Osteocyte (in vitro differentiated cells): Measurements from ENCODE around the gene IPO13. TPM values are rescaled to one million over a fixed set of nuclear protein-coding genes. Genes with fewer than 3 reads are reported as not detected.
A peak's percentile ranks its signal among the peaks of the same experiment; 100 is the strongest.

Experiments
- DNase-seq: peaks from one replicate; pipeline ENCODE4 v3.0.0; 2021; ENCODE audit warnings: mixed read lengths; ENCODE audit not compliant: unreplicated experiment; ENCODE audit errors: extremely low spot score
- H3K27ac Mint-ChIP-seq: one replicate; pipeline ENCODE4 v1.8.0; 2021; ENCODE audit warnings: mild to moderate bottlenecking, mixed read lengths; ENCODE audit not compliant: unreplicated experiment
- H3K27me3 Mint-ChIP-seq: one replicate; pipeline ENCODE4 v1.8.0; 2021; ENCODE audit warnings: mixed read lengths; ENCODE audit not compliant: unreplicated experiment
- H3K36me3 Mint-ChIP-seq: one replicate; pipeline ENCODE4 v1.8.0; 2021; ENCODE audit warnings: mixed read lengths; ENCODE audit not compliant: unreplicated experiment
- H3K4me1 Mint-ChIP-seq: one replicate; pipeline ENCODE4 v1.8.0; 2021; ENCODE audit warnings: mixed read lengths; ENCODE audit not compliant: unreplicated experiment
- H3K4me3 Mint-ChIP-seq: one replicate; pipeline ENCODE4 v1.8.0; 2021; ENCODE audit warnings: mild to moderate bottlenecking, moderate library complexity, mixed read lengths; ENCODE audit not compliant: unreplicated experiment
- H3K9me3 Mint-ChIP-seq: one replicate; pipeline ENCODE4 v1.8.0; 2021; ENCODE audit warnings: mixed read lengths; ENCODE audit not compliant: unreplicated experiment
- total RNA-seq: library from RNA; stranded (reverse); gene quantifications from 2 replicates; pipeline ENCODE4 v1.2.1, GENCODE V29; 2021
- TF ChIP-seq, protein P1 (sequence below): fragments of 200-600 bp; sonication (generic); IDR thresholded peaks from 2 replicates; pipeline ENCODE4 v1.5.0; 2021; ENCODE audit warnings: antibody characterized with exemption, mild to moderate bottlenecking, moderate library complexity

The IPO13 gene
- total RNA-seq, 1 donor from 2014 or later = 40.8 TPM

DNA sequence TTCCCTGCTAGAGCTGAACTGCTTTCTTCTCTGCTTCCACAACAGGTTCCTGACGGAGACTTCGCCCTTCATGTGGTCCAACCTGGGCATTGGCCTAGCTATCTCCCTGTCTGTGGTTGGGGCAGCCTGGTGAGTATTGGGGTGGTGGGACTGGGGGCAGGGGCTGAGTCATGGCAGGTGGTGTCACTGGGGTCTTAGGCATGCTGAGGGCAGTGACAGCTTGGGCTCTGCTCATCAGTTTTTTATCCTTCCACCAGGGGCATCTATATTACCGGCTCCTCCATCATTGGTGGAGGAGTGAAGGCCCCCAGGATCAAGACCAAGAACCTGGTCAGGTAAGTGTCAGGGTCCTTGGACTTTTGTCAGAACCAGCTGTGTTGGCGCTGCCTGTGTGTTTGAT is 29.3 kb downstream of the IPO13 start:
- peak overlapping the region; percentile 77 for H3K27ac Mint-ChIP-seq
- DNase-seq = no peak
- no peaks in the 10 kb centered on the region for H3K27me3 Mint-ChIP-seq
- TF ChIP-seq, protein P1, sequence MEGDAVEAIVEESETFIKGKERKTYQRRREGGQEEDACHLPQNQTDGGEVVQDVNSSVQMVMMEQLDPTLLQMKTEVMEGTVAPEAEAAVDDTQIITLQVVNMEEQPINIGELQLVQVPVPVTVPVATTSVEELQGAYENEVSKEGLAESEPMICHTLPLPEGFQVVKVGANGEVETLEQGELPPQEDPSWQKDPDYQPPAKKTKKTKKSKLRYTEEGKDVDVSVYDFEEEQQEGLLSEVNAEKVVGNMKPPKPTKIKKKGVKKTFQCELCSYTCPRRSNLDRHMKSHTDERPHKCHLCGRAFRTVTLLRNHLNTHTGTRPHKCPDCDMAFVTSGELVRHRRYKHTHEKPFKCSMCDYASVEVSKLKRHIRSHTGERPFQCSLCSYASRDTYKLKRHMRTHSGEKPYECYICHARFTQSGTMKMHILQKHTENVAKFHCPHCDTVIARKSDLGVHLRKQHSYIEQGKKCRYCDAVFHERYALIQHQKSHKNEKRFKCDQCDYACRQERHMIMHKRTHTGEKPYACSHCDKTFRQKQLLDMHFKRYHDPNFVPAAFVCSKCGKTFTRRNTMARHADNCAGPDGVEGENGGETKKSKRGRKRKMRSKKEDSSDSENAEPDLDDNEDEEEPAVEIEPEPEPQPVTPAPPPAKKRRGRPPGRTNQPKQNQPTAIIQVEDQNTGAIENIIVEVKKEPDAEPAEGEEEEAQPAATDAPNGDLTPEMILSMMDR = no peak
- peak overlapping the region; percentile 91 for H3K4me3 Mint-ChIP-seq
- no peaks in the 10 kb centered on the region for H3K9me3 Mint-ChIP-seq
- H3K4me1 Mint-ChIP-seq = peaks cover 52% of the 10 kb centered on the region
- peaks cover 19% of the 10 kb centered on the region for H3K36me3 Mint-ChIP-seq

DNA sequence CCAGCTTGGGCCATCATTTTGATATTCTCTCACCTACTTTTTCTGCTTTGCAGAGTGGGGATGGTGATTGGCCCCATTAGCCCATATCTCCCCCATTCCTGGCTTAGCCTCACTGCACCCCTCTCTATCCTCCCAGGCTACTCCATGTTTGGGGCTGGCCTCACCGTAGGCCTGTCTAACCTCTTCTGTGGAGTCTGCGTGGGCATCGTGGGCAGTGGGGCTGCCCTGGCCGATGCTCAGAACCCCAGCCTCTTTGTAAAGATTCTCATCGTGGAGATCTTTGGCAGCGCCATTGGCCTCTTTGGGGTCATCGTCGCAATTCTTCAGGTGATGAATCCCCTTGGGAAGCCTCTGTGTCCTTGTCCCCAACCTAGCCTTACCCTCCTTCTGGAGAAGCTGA is 30.1 kb downstream of the IPO13 start:
- H3K27me3 Mint-ChIP-seq = no peaks in the 10 kb centered on the region
- TF ChIP-seq, protein P1 = no peak
- peak overlapping the region; percentile 91 for H3K4me3 Mint-ChIP-seq
- no peak for DNase-seq
- no peaks in the 10 kb centered on the region for H3K9me3 Mint-ChIP-seq
- H3K36me3 Mint-ChIP-seq = peaks cover 19% of the 10 kb centered on the region
- H3K27ac Mint-ChIP-seq = no peak overlapping the region
- peaks cover 50% of the 10 kb centered on the region for H3K4me1 Mint-ChIP-seq

DNA sequence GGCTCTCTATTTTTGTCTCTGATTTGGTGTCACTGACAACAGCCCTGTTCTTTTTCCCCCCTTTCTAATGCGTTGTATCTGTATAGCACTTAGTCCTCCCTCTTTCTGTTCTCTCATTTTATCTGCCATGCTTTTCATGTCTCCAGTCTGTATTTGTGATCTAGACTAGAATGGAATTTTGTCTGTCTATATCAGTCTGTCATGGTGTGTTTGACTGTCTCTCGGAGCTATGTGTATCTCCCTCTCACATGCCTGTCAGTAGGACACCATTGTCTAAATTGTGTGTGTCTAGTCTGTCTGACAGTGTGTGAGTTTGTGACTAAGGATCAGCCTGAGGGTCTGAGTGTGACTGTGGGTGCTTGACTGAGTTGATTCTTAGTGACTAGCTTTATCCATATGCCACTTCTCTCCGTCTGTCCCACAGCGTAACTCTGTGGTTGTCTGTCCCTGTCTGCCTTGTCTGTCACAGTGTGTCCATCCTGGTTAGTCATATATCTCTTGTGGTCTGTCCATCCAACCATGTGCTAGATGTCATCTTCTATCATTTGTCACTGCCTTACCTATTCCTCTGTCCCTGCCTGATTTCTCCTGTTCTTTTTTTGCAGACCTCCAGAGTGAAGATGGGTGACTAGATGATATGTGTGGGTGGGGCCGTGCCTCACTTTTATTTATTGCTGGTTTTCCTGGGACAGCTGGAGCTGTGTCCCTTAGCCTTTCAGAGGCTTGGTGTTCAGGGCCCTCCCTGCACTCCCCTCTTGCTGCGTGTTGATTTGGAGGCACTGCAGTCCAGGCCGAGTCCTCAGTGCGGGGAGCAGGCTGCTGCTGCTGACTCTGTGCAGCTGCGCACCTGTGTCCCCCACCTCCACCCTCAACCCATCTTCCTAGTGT is 30.9 kb downstream of the IPO13 start:
- no peak for DNase-seq
- Mint-ChIP-seq H3K4me3 (peak overlapping the region; percentile 51), H3K27ac (peak overlapping the region; percentile 14), H3K27me3 (no peaks in the 10 kb centered on the region), H3K4me1 (peaks cover 52% of the 10 kb centered on the region), H3K9me3 (no peaks in the 10 kb centered on the region), H3K36me3 (peaks cover 17% of the 10 kb centered on the region)
- TF ChIP-seq, protein P1 = no peak

DNA sequence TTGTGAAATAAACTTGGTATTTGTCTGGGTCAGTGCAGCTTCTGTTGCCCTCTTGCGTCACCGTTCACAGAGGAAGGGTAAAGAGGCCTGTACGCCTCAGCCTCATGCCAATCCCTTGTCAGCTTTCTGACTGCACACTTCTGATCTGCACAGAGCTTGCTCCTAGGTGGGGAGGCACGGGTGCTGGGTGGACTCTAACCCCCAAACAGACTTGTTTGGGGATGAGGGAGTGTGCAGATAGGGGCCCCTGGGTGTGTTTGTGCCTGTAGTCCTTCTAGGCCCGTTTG is 31.5 kb downstream of the IPO13 start:
- no peak for DNase-seq
- TF ChIP-seq, protein P1 = no peak
- H3K27ac Mint-ChIP-seq = peak overlapping the region; percentile 14
- H3K27me3 Mint-ChIP-seq = no peaks in the 10 kb centered on the region
- peaks cover 56% of the 10 kb centered on the region for H3K4me1 Mint-ChIP-seq
- peak overlapping the region; percentile 80 for H3K4me3 Mint-ChIP-seq
- peaks cover 16% of the 10 kb centered on the region for H3K36me3 Mint-ChIP-seq
- no peaks in the 10 kb centered on the region for H3K9me3 Mint-ChIP-seq

DNA sequence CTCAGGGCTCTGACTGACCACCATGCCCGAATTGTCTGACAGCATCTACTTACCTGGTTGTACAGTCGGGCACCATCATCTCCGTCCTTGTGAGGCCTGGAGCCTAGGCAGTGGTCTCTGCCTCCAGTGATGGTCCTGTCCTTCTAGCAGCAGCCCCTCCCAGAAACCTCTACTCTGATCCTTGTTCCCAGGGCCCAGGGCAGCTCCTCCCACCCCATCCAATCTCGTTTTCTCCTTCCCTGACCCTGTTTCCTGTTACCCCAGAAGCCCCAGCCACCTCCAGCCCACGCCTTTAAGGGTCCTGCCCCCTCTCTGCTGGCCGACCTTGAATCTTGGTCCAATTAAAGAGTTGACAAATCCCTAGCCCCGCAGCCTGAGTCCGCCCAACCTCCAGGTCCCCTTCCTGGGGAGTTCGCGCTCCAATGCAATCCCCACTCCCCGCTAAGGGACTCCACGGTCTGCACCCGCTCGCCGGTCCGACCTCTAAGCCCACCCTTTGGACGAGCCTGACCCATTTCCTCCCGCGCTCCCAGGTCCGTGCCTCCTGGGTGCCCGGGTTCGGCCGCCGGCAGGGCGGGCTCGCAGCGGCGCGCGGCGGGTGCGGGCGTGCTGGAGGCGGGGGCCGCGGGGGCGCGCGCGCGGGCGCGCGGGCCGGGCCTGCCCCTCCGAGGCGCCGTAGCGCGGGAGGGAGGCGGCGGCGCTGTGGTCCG is 32.0 kb downstream of the IPO13 start, which contains the start of gene B4GALT2:
Gene B4GALT2 (plus strand): TSS at position 660 of the 710 bp plus-strand sequence. CDS start 1,951 bp downstream, outside the sequence.
- no peaks in the 10 kb centered on the region for H3K27me3 Mint-ChIP-seq
- no peak for DNase-seq

More for the DNA sequence above, 32.0 kb downstream of the IPO13 start, which contains the start of gene B4GALT2:
- H3K36me3 Mint-ChIP-seq = peaks cover 16% of the 10 kb centered on the region
- TF ChIP-seq, protein P1 = no peak
- H3K4me1 Mint-ChIP-seq = peaks cover 57% of the 10 kb centered on the region
- H3K27ac Mint-ChIP-seq = peak within 1 kb of the TSS; percentile 82
- H3K4me3 Mint-ChIP-seq = peak within 1 kb of the TSS; percentile 83
- no peaks in the 10 kb centered on the region for H3K9me3 Mint-ChIP-seq
